SK-N-SH (cell line): ENCODE data around the gene ITGA8. TPM values are rescaled to one million over a fixed set of nuclear protein-coding genes. Genes with fewer than 3 reads are reported as not detected.

Experiments used
- CTCF ChIA-PET: fragments of 300-600, 350-600 bp; formaldehyde crosslinking; extraction: SDS; loops from one replicate; lab custom pipeline; 2021; lab: Yijun Ruan, JAX
- POLR2A ChIA-PET: fragments of 350-600 bp; sonication (Branson Sonifier 250); formaldehyde crosslinking; extraction: SDS; loops from one replicate; lab custom pipeline; 2020; ENCODE audit warnings: antibody characterized with exemption, inconsistent platforms; lab: Yijun Ruan, JAX
- DNase-seq: peaks from one replicate; pipeline ENCODE4 v3.0.0; 2012
- H2AFZ ChIP-seq: fragments of 200-600 bp; sonication (generic); 2 replicates; pipeline ENCODE4 v1.8.1; 2016; ENCODE audit warnings: antibody characterized with exemption, mild to moderate bottlenecking, low read depth
- H3F3A ChIP-seq: fragments of 200-600 bp; sonication (generic); replicated peaks from 2 replicates; pipeline ENCODE3; 2016; ENCODE audit warnings: antibody characterized with exemption, mild to moderate bottlenecking; ENCODE audit not compliant: insufficient read depth
- H3K27ac ChIP-seq, 2 experiments: fragments of 200-500 bp in 1 of 2; fragments of 200-600 bp in 1 of 2; sonication (Bioruptor generic) in 1 of 2; sonication (generic), shearing (Covaris generic) in 1 of 2; 2 replicates each; pipeline versions ENCODE4 v1.5.1 to v1.6.1; 2014 to 2016; ENCODE audit warnings: low read depth in 2 of 2, inconsistent platforms in 1 of 2, low read length in 1 of 2, mild to moderate bottlenecking in 1 of 2, mixed read lengths in 1 of 2
- H3K27me3 ChIP-seq: fragments of 200-600 bp; sonication (generic), shearing (Covaris generic); 2 replicates; pipeline ENCODE4 v1.6.1; 2016; ENCODE audit warnings: mixed run types; ENCODE audit not compliant: insufficient read depth
- H3K36me3 ChIP-seq, 2 experiments: fragments of 200-500 bp in 1 of 2; fragments of 200-600 bp in 1 of 2; sonication (Bioruptor generic) in 1 of 2; sonication (generic) in 1 of 2; replicated peaks in 1 of 2; 2 replicates each; pipeline versions ENCODE3 to v1.5.1; 2014 to 2016; ENCODE audit warnings: low read length in 1 of 2, mild to moderate bottlenecking in 1 of 2; ENCODE audit not compliant: insufficient read depth in 2 of 2, control insufficient read depth in 1 of 2
- H3K4me1 ChIP-seq, 2 experiments: fragments of 200-500 bp in 1 of 2; fragments of 200-600 bp in 1 of 2; sonication (Bioruptor generic) in 1 of 2; sonication (generic), shearing (Covaris generic) in 1 of 2; 2 replicates each; pipeline versions ENCODE4 v1.5.1 to v1.6.1; 2014 to 2016; ENCODE audit warnings: low read depth in 1 of 2, low read length in 1 of 2, mixed run types in 1 of 2; ENCODE audit not compliant: insufficient read depth in 2 of 2, control insufficient read depth in 1 of 2
- H3K4me2 ChIP-seq: fragments of 200-600 bp; sonication (generic), shearing (Covaris generic); 2 replicates; pipeline ENCODE4 v1.6.1; 2017; ENCODE audit warnings: mixed run types
- H3K4me3 ChIP-seq, 2 experiments: fragments of 200-500 bp in 1 of 2; fragments of 200-600 bp in 1 of 2; sonication (Bioruptor generic) in 1 of 2; sonication (generic), shearing (Covaris generic) in 1 of 2; 2 replicates each; pipeline versions ENCODE4 v1.5.1 to v1.8.1; 2014 to 2016; ENCODE audit warnings: low read depth in 2 of 2, inconsistent platforms in 1 of 2, low read length in 1 of 2, mild to moderate bottlenecking in 1 of 2, mixed read lengths in 1 of 2, moderate library complexity in 1 of 2
- H3K79me2 ChIP-seq: fragments of 200-600 bp; sonication (generic); 2 replicates; pipeline ENCODE4 v1.8.1; 2017; ENCODE audit warnings: mild to moderate bottlenecking; ENCODE audit not compliant: insufficient read depth
- H3K9ac ChIP-seq: fragments of 200-600 bp; sonication (generic); 2 replicates; pipeline ENCODE4 v1.6.1; 2017; ENCODE audit warnings: mixed run types
- H3K9me2 ChIP-seq: fragments of 200-600 bp; sonication (generic); 2 replicates; pipeline ENCODE4 v1.6.1; 2017; ENCODE audit warnings: mixed run types
- H3K9me3 ChIP-seq: fragments of 200-600 bp; sonication (generic); 2 replicates; pipeline ENCODE4 v1.6.1; 2017; ENCODE audit warnings: mixed run types, mild to moderate bottlenecking, moderate library complexity
- H4K20me1 ChIP-seq: fragments of 200-600 bp; sonication (generic); 2 replicates; pipeline ENCODE4 v1.6.1; 2017; ENCODE audit warnings: mild to moderate bottlenecking, mixed run types; ENCODE audit not compliant: insufficient read depth
- EZH2phosphoT487 ChIP-seq: fragments of 200-600 bp; sonication (generic); IDR thresholded peaks from 2 replicates; pipeline ENCODE4 v1.6.1; 2017; ENCODE audit warnings: low read depth, mixed run types, mild to moderate bottlenecking, antibody characterized with exemption, moderate library complexity, borderline replicate concordance
- FOSL2 ChIP-seq: IDR thresholded peaks from 2 replicates; pipeline ENCODE4 v1.4.0; 2012; ENCODE audit warnings: low read depth, mild to moderate bottlenecking, moderate library complexity, borderline replicate concordance
- FOXM1 ChIP-seq: IDR thresholded peaks from 2 replicates; pipeline ENCODE4 v1.4.0; 2012; ENCODE audit warnings: low read depth, mild to moderate bottlenecking
- GATA2 ChIP-seq: sonication (generic); formaldehyde crosslinking; IDR thresholded peaks from 2 replicates; pipeline ENCODE4 v1.5.0; 2020; ENCODE audit warnings: mild to moderate bottlenecking, missing genetic modification reagents
- MEF2A ChIP-seq: IDR thresholded peaks from 2 replicates; pipeline ENCODE4 v1.4.0; 2012; ENCODE audit warnings: low read depth, borderline replicate concordance
- POLR2AphosphoS5 ChIP-seq: IDR thresholded peaks from 2 replicates; pipeline ENCODE4 v1.6.1; 2012; ENCODE audit warnings: low read depth, low read length
- RAD21 ChIP-seq: IDR thresholded peaks from 2 replicates; pipeline ENCODE4 v1.6.1; 2012; ENCODE audit warnings: mild to moderate bottlenecking, low read length
- SIN3A ChIP-seq: IDR thresholded peaks from 2 replicates; pipeline ENCODE4 v1.6.1; 2012; ENCODE audit warnings: low read depth, mild to moderate bottlenecking, low read length, moderate library complexity, borderline replicate concordance
- SMC3 ChIP-seq: IDR thresholded peaks from 2 replicates; pipeline ENCODE4 v1.6.1; 2012; ENCODE audit warnings: low read depth, low read length, improper control_type of control experiment
- TAF1 ChIP-seq: IDR thresholded peaks from 2 replicates; pipeline ENCODE4 v1.6.1; 2012; ENCODE audit warnings: low read depth, mild to moderate bottlenecking, low read length, moderate library complexity, borderline replicate concordance
- YY1 ChIP-seq: IDR thresholded peaks from 2 replicates; pipeline ENCODE4 v1.4.0; 2012; ENCODE audit warnings: low read depth, mild to moderate bottlenecking
- WGBS: methylation state at CpG from one replicate; pipeline ENCODE4 v1.1.6; 2017; ENCODE audit warnings: low lambda C conversion rate; 5-methylcytosine and 5-hydroxymethylcytosine counted together
- polyA plus RNA-seq, 3 experiments: library from polyadenylated mRNA; depleted of rRNA; stranded (reverse); fragments of >200 nt; gene quantifications; 2 replicates each; pipeline ENCODE4 v1.2.3, GENCODE V29; 2012
- TF ChIP-seq, protein P1 (sequence below): fragments of 150-350 bp; IDR thresholded peaks from 2 replicates; pipeline ENCODE4 v1.6.1; 2017; ENCODE audit warnings: antibody characterized with exemption, low read length, low read depth, borderline replicate concordance
- TF ChIP-seq, protein P2 (sequence below): IDR thresholded peaks from 2 replicates; pipeline ENCODE4 v1.6.1; 2012; ENCODE audit warnings: mild to moderate bottlenecking, low read depth, low read length, moderate library complexity
- TF ChIP-seq, protein P3 (sequence below): IDR thresholded peaks from 2 replicates; pipeline ENCODE4 v1.4.0; 2012; ENCODE audit warnings: low read depth
- TF ChIP-seq, protein P4 (sequence below): IDR thresholded peaks from 2 replicates; pipeline ENCODE4 v1.4.0; 2012; ENCODE audit warnings: low read depth, borderline replicate concordance
- TF ChIP-seq, protein P5 (sequence below): fragments of 150-350 bp; IDR thresholded peaks from 2 replicates; pipeline ENCODE4 v1.6.1; 2016; ENCODE audit warnings: mild to moderate bottlenecking, low read depth, low read length

ITGA8 gene
- polyA plus RNA-seq, 1 of the 3 experiments (the other 2 are of a cell fraction): not detected

DNA sequence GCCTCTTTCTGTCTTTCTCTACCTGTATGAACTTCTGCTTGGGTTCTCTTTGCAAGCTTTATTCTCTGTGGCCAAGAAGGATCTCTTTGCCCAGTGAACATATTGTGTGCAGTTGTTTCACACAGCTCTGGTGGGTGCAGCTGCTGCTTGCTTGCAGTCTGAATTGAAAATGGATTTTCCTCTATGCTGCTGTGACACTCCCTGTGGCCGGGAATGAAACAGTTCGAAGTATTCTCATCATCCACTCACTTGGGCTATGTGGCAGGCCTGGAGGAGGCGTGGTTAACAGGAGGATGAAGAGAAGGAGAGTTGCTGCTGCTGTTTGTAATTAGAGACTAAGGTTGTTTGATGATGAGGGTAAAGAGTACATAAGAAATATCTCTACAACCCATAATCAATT, 28.4 kb upstream of the ITGA8 start:
- no peaks in the 10 kb centered on the region for H3K79me2 ChIP-seq
- no peak overlapping the region for H3K9ac ChIP-seq
- TF ChIP-seq SMC3 (no peak), POLR2AphosphoS5 (no peak), EZH2phosphoT487 (no peak), TAF1 (no peak)
- TF ChIP-seq, all 33 proteins: peak for 0
- no peaks in the 10 kb centered on the region for H3K4me1 ChIP-seq
- no peak for DNase-seq
- CTCF ChIA-PET: interaction anchor here (0.7 to 1.7 kb wide), 3 partner anchors 31 to 314 kb away, joined by 3 read pairs; no protein-coding TSS in a partner anchor
- H3K27me3 ChIP-seq: no peaks in the 10 kb centered on the region
- no peak overlapping the region for H3K27ac ChIP-seq
- no peak overlapping the region for H2AFZ ChIP-seq
- WGBS: 8% methylated on average over 3 of the region's 3 CpGs
- POLR2A ChIA-PET: no interaction called here
- H3K9me2 ChIP-seq: no peaks in the 10 kb centered on the region
- no peaks in the 10 kb centered on the region for H3F3A ChIP-seq
- H3K4me2 ChIP-seq: no peak overlapping the region
- no peaks in the 10 kb centered on the region for H3K9me3 ChIP-seq
- H4K20me1 ChIP-seq: no peaks in the 10 kb centered on the region
- H3K36me3 ChIP-seq: no peaks in the 10 kb centered on the region
- H3K4me3 ChIP-seq: no peak overlapping the region

DNA sequence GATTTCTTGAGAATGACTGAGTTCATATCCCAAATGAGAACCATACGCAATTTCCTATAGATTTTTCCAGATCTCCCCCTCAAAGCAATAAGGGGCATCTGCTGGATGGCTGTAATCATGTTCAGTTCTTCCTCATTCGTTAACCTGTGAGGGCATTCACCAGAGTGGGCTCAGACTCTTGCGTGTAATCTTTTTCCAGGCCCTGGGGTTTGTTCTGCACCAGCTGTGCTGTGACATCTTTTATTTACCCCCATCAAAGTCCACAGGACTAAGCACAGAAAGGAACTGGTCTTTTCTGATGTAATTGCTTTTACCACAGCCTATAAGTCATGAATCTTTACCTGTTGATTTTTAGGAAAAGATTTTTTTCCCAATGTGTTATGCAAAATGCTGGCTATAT, 27.9 kb upstream of the ITGA8 start:
- Histone ChIP-seq H2AFZ (no peak overlapping the region), H3K4me1 (no peaks in the 10 kb centered on the region), H4K20me1 (no peaks in the 10 kb centered on the region), H3K27me3 (no peaks in the 10 kb centered on the region), H3K36me3 (no peaks in the 10 kb centered on the region), H3F3A (no peaks in the 10 kb centered on the region), H3K27ac (no peak overlapping the region), H3K9ac (no peak overlapping the region), H3K4me2 (no peak overlapping the region), H3K9me3 (no peaks in the 10 kb centered on the region), H3K9me2 (no peaks in the 10 kb centered on the region), H3K79me2 (no peaks in the 10 kb centered on the region), H3K4me3 (no peak overlapping the region)
- 33% methylated on average over 3 of the region's 3 CpGs for WGBS
- ChIA-PET CTCF (interaction anchor here (1.5 to 1.7 kb wide), 2 partner anchors 162 to 314 kb away, joined by 3 read pairs; no protein-coding TSS in a partner anchor), POLR2A (no interaction called here)
- DNase-seq: no peak
- TF ChIP-seq RAD21 (no peak), MEF2A (no peak), SIN3A (no peak), POLR2AphosphoS5 (no peak), FOSL2 (no peak), YY1 (no peak), GATA2 (CRISPR knock-in tag) (no peak), TAF1 (no peak), FOXM1 (no peak)
- TF ChIP-seq, protein P1, sequence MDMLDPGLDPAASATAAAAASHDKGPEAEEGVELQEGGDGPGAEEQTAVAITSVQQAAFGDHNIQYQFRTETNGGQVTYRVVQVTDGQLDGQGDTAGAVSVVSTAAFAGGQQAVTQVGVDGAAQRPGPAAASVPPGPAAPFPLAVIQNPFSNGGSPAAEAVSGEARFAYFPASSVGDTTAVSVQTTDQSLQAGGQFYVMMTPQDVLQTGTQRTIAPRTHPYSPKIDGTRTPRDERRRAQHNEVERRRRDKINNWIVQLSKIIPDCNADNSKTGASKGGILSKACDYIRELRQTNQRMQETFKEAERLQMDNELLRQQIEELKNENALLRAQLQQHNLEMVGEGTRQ: no peak
- TF ChIP-seq, protein P2, sequence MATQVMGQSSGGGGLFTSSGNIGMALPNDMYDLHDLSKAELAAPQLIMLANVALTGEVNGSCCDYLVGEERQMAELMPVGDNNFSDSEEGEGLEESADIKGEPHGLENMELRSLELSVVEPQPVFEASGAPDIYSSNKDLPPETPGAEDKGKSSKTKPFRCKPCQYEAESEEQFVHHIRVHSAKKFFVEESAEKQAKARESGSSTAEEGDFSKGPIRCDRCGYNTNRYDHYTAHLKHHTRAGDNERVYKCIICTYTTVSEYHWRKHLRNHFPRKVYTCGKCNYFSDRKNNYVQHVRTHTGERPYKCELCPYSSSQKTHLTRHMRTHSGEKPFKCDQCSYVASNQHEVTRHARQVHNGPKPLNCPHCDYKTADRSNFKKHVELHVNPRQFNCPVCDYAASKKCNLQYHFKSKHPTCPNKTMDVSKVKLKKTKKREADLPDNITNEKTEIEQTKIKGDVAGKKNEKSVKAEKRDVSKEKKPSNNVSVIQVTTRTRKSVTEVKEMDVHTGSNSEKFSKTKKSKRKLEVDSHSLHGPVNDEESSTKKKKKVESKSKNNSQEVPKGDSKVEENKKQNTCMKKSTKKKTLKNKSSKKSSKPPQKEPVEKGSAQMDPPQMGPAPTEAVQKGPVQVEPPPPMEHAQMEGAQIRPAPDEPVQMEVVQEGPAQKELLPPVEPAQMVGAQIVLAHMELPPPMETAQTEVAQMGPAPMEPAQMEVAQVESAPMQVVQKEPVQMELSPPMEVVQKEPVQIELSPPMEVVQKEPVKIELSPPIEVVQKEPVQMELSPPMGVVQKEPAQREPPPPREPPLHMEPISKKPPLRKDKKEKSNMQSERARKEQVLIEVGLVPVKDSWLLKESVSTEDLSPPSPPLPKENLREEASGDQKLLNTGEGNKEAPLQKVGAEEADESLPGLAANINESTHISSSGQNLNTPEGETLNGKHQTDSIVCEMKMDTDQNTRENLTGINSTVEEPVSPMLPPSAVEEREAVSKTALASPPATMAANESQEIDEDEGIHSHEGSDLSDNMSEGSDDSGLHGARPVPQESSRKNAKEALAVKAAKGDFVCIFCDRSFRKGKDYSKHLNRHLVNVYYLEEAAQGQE: no peak
- TF ChIP-seq, protein P3, sequence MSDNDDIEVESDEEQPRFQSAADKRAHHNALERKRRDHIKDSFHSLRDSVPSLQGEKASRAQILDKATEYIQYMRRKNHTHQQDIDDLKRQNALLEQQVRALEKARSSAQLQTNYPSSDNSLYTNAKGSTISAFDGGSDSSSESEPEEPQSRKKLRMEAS: no peak
- TF ChIP-seq, protein P4, sequence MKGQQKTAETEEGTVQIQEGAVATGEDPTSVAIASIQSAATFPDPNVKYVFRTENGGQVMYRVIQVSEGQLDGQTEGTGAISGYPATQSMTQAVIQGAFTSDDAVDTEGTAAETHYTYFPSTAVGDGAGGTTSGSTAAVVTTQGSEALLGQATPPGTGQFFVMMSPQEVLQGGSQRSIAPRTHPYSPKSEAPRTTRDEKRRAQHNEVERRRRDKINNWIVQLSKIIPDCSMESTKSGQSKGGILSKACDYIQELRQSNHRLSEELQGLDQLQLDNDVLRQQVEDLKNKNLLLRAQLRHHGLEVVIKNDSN: no peak
- TF ChIP-seq, protein P5, sequence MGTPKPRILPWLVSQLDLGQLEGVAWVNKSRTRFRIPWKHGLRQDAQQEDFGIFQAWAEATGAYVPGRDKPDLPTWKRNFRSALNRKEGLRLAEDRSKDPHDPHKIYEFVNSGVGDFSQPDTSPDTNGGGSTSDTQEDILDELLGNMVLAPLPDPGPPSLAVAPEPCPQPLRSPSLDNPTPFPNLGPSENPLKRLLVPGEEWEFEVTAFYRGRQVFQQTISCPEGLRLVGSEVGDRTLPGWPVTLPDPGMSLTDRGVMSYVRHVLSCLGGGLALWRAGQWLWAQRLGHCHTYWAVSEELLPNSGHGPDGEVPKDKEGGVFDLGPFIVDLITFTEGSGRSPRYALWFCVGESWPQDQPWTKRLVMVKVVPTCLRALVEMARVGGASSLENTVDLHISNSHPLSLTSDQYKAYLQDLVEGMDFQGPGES: no peak
